Smooth muscle cell (in vitro differentiated cells): ENCODE results near the gene PLXNA1. TPM values are rescaled to one million over a fixed set of nuclear protein-coding genes. Genes with fewer than 3 reads are reported as not detected.

ENCODE experiments used
- DNase-seq: peaks from one replicate; lab custom pipeline; 2025; ENCODE audit not compliant: unreplicated experiment; lab: John Stamatoyannopoulos, UW
- H2AFZ ChIP-seq: fragments of 200-600 bp; sonication (generic); 2 replicates; pipeline ENCODE4 v1.6.0; 2016; ENCODE audit warnings: antibody characterized with exemption, low read depth, mild to moderate bottlenecking
- H3F3A ChIP-seq: fragments of 200-600 bp; sonication (generic); 2 replicates; pipeline ENCODE4 v1.6.0; 2017; ENCODE audit warnings: antibody characterized with exemption, low read depth
- H3K27ac ChIP-seq: fragments of 200-600 bp; sonication (generic); 2 replicates; pipeline ENCODE4 v1.5.1; 2016; ENCODE audit warnings: low read depth, mild to moderate bottlenecking
- H3K27me3 ChIP-seq: fragments of 200-600 bp; sonication (generic); 2 replicates; pipeline ENCODE4 v1.6.1; 2016; ENCODE audit warnings: low read depth, mild to moderate bottlenecking
- H3K36me3 ChIP-seq: fragments of 200-600 bp; sonication (generic); 2 replicates; pipeline ENCODE4 v1.5.1; 2016; ENCODE audit warnings: low read depth
- H3K4me1 ChIP-seq: fragments of 200-600 bp; sonication (generic); 2 replicates; pipeline ENCODE4 v1.5.1; 2016; ENCODE audit warnings: low read depth
- H3K4me2 ChIP-seq: fragments of 200-600 bp; sonication (generic); 2 replicates; pipeline ENCODE4 v1.6.0; 2016; ENCODE audit warnings: mild to moderate bottlenecking
- H3K4me3 ChIP-seq: fragments of 200-600 bp; sonication (generic); 2 replicates; pipeline ENCODE4 v1.5.1; 2016; ENCODE audit warnings: mild to moderate bottlenecking
- H3K79me2 ChIP-seq: fragments of 200-600 bp; sonication (generic); 2 replicates; pipeline ENCODE4 v1.6.0; 2016; ENCODE audit warnings: low read depth, mild to moderate bottlenecking
- H3K9ac ChIP-seq: fragments of 200-600 bp; sonication (generic); 2 replicates; pipeline ENCODE4 v1.6.0; 2016; ENCODE audit warnings: low read depth
- H3K9me3 ChIP-seq: fragments of 200-600 bp; sonication (generic); replicated peaks from 2 replicates; pipeline ENCODE4 v1.5.1; 2016; ENCODE audit warnings: low read depth
- H4K20me1 ChIP-seq: fragments of 200-600 bp; sonication (generic); 2 replicates; pipeline ENCODE4 v1.6.0; 2016; ENCODE audit warnings: low read depth
- CTCF ChIP-seq: fragments of 200-600 bp; sonication (generic); IDR thresholded peaks from 2 replicates; pipeline ENCODE4 v1.5.1; 2017; ENCODE audit warnings: borderline replicate concordance, mild to moderate bottlenecking, antibody characterized with exemption; ENCODE audit not compliant: insufficient read depth, poor library complexity, severe bottlenecking
- WGBS: methylation state at CpG from one replicate; pipeline ENCODE4 v1.1.7; 2016; ENCODE audit warnings: low lambda C conversion rate; 5-methylcytosine and 5-hydroxymethylcytosine counted together
- polyA plus RNA-seq: library from polyadenylated mRNA; unstranded; fragments of >200 nt; fragmentation: Nextera tagmentation; extraction: Ambion mirVana; gene quantifications from 2 replicates; pipeline ENCODE4 v1.2.1, GENCODE V29; 2016
- total RNA-seq: library from RNA; depleted of rRNA; stranded (reverse); fragments of >200 nt; gene quantifications from 2 replicates; pipeline ENCODE4 v1.2.3, GENCODE V29; 2014

The PLXNA1 gene
- total and polyA plus RNA-seq, 2 experiments from 2014 or later = 37.9 to 50.8 TPM

GRCh38 chr3:126963261-126964190 lies 19.4 kb upstream of the PLXNA1 start:
- no peak overlapping the region for H3K4me2 ChIP-seq
- no peak for DNase-seq
- H3F3A ChIP-seq = no peaks in the 10 kb centered on the region
- H3K27ac ChIP-seq = no peak overlapping the region
- no peak overlapping the region for H3K9ac ChIP-seq
- H4K20me1 ChIP-seq = no peaks in the 10 kb centered on the region
- no peaks in the 10 kb centered on the region for H3K9me3 ChIP-seq
- no peaks in the 10 kb centered on the region for H3K27me3 ChIP-seq
- no peaks in the 10 kb centered on the region for H3K36me3 ChIP-seq
- H2AFZ ChIP-seq = no peak overlapping the region
- H3K79me2 ChIP-seq = no peaks in the 10 kb centered on the region
- TF ChIP-seq CTCF = no peak
- H3K4me3 ChIP-seq = no peak overlapping the region
- WGBS = 90% methylated on average over 7 of the region's 7 CpGs
- peaks cover 8% of the 10 kb centered on the region for H3K4me1 ChIP-seq

- 91% methylated on average over 7 of the region's 7 CpGs for WGBS
- Histone ChIP-seq H3K4me3 (no peak overlapping the region), H3K4me2 (no peak overlapping the region), H3K4me1 (peaks cover 9% of the 10 kb centered on the region), H3F3A (no peaks in the 10 kb centered on the region), H2AFZ (no peak overlapping the region), H3K79me2 (no peaks in the 10 kb centered on the region), H4K20me1 (no peaks in the 10 kb centered on the region), H3K36me3 (no peaks in the 10 kb centered on the region), H3K27me3 (no peaks in the 10 kb centered on the region), H3K27ac (no peak overlapping the region), H3K9me3 (no peaks in the 10 kb centered on the region), H3K9ac (no peak overlapping the region)
- no peak for DNase-seq
- no peak for TF ChIP-seq CTCF
Measured at GRCh38 chr3:126964261-126964660, 18.7 kb upstream of the PLXNA1 start.

DNA sequence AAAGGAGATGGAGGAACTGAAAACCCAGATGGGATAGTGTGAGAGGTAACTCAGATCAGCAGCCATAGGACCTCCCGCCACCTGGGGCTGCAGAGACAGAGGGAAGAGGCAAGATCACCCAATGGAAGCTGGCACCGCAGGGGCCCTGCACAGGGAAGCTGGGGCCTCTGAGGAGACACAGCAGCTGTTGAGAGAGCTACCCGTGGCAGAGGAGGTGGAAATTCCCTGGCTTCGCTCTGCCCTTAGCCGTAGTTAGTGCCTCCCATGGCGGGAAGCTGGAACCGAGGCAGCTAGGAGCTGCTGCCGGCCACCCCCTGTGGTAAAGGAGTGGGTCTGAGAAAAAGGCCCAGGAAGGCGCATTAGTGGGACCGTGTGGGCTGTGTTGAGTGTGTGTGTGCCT lies 18.0 kb upstream of the PLXNA1 start:
- H3K27ac ChIP-seq = no peak overlapping the region
- no peak overlapping the region for H3K4me3 ChIP-seq
- H3F3A ChIP-seq = no peaks in the 10 kb centered on the region
- H3K9me3 ChIP-seq = no peaks in the 10 kb centered on the region
- no peaks in the 10 kb centered on the region for H3K27me3 ChIP-seq
- no peak for TF ChIP-seq CTCF
- H3K9ac ChIP-seq = no peak overlapping the region
- H3K4me2 ChIP-seq = no peak overlapping the region
- peaks cover 14% of the 10 kb centered on the region for H3K4me1 ChIP-seq
- H4K20me1 ChIP-seq = no peaks in the 10 kb centered on the region
- H2AFZ ChIP-seq = no peak overlapping the region
- no peaks in the 10 kb centered on the region for H3K79me2 ChIP-seq
- no peak for DNase-seq
- no peaks in the 10 kb centered on the region for H3K36me3 ChIP-seq
- WGBS = 89% methylated on average over 10 of the region's 10 CpGs
